Mesothelial cell of epicardium (in vitro differentiated cells): ENCODE measurements around the gene MFAP4. TPM values are rescaled to one million over a fixed set of nuclear protein-coding genes. Genes with fewer than 3 reads are reported as not detected.

ENCODE experiments used
- DNase-seq, 2 experiments: peaks; one replicate each; pipeline ENCODE4 v3.0.0; 2021; ENCODE audit warnings: low spot score in 2 of 2; ENCODE audit not compliant: unreplicated experiment in 2 of 2
- H3K27ac Mint-ChIP-seq: 2 replicates; pipeline ENCODE4 v1.8.0; 2021; ENCODE audit warnings: mixed read lengths
- H3K27me3 Mint-ChIP-seq: 2 replicates; pipeline ENCODE4 v1.8.0; 2021; ENCODE audit warnings: low read depth, mixed read lengths
- H3K36me3 Mint-ChIP-seq: 2 replicates; pipeline ENCODE4 v1.8.0; 2021; ENCODE audit warnings: mixed read lengths
- H3K4me1 Mint-ChIP-seq: 2 replicates; pipeline ENCODE4 v1.8.0; 2021; ENCODE audit warnings: mixed read lengths
- H3K4me3 Mint-ChIP-seq: 2 replicates; pipeline ENCODE4 v1.8.0; 2021; ENCODE audit warnings: mild to moderate bottlenecking, moderate library complexity, mixed read lengths
- H3K9me3 Mint-ChIP-seq: 2 replicates; pipeline ENCODE4 v1.8.0; 2021; ENCODE audit warnings: mixed read lengths
- CTCF ChIP-seq: fragments of 200-600 bp; sonication (generic); IDR thresholded peaks from one replicate; pipeline ENCODE4 v1.5.0; 2021; ENCODE audit warnings: antibody characterized with exemption; ENCODE audit not compliant: unreplicated experiment
- total RNA-seq: library from RNA; stranded (reverse); gene quantifications from 3 replicates; pipeline ENCODE4 v1.2.1, GENCODE V29; 2021

The MFAP4 gene
- total RNA-seq, 1 donor from 2014 or later: 213 TPM

GRCh38 chr17:19412510-19412909, 25.5 kb upstream of the MFAP4 start:
- no peak overlapping the region for H3K4me3 Mint-ChIP-seq
- TF ChIP-seq CTCF: no peak
- no peak overlapping the region for H3K27ac Mint-ChIP-seq
- H3K27me3 Mint-ChIP-seq: peaks cover 7% of the 10 kb centered on the region
- no peak for DNase-seq
- peaks cover 19% of the 10 kb centered on the region for H3K4me1 Mint-ChIP-seq
- H3K9me3 Mint-ChIP-seq: no peaks in the 10 kb centered on the region
- no peaks in the 10 kb centered on the region for H3K36me3 Mint-ChIP-seq

- Mint-ChIP-seq H3K4me3 (no peak overlapping the region), H3K27ac (no peak overlapping the region), H3K27me3 (peaks cover 7% of the 10 kb centered on the region), H3K36me3 (no peaks in the 10 kb centered on the region), H3K9me3 (no peaks in the 10 kb centered on the region), H3K4me1 (peaks cover 19% of the 10 kb centered on the region)
- no peak for TF ChIP-seq CTCF
- no peak for DNase-seq
Measured at GRCh38 chr17:19411631-19412030, 24.6 kb upstream of the MFAP4 start.

- TF ChIP-seq CTCF: no peak
- H3K27me3 Mint-ChIP-seq: peaks cover 7% of the 10 kb centered on the region
- no peaks in the 10 kb centered on the region for H3K36me3 Mint-ChIP-seq
- no peaks in the 10 kb centered on the region for H3K9me3 Mint-ChIP-seq
- no peak for DNase-seq
- H3K4me3 Mint-ChIP-seq: no peak within 1 kb of the TSS
- H3K27ac Mint-ChIP-seq: no peak within 1 kb of the TSS
- H3K4me1 Mint-ChIP-seq: peaks cover 19% of the 10 kb centered on the region
Measured at GRCh38 chr17:19410875-19411620, 24.1 kb upstream of the MFAP4 start, which contains the start of gene RNF112. Gene RNF112, plus strand, starts transcription at chr17:19411232. Its CDS starts 177 bp downstream, at chr17:19411409.

- Mint-ChIP-seq H3K9me3 (no peaks in the 10 kb centered on the region), H3K4me3 (no peak overlapping the region), H3K27me3 (peaks cover 7% of the 10 kb centered on the region), H3K27ac (no peak overlapping the region), H3K36me3 (no peaks in the 10 kb centered on the region), H3K4me1 (peaks cover 19% of the 10 kb centered on the region)
- DNase-seq: no peak
- no peak for TF ChIP-seq CTCF
Measured at GRCh38 chr17:19410091-19410490, 23.1 kb upstream of the MFAP4 start.

GRCh38 chr17:19409509-19409908, 22.5 kb upstream of the MFAP4 start:
- Mint-ChIP-seq H3K27ac (no peak overlapping the region), H3K4me1 (peaks cover 17% of the 10 kb centered on the region), H3K27me3 (peaks cover 7% of the 10 kb centered on the region), H3K4me3 (no peak overlapping the region), H3K36me3 (no peaks in the 10 kb centered on the region), H3K9me3 (no peaks in the 10 kb centered on the region)
- TF ChIP-seq CTCF: no peak
- no peak for DNase-seq
